ENCODE data around the gene IBSP. TPM values are rescaled to one million over a fixed set of nuclear protein-coding genes. Genes with fewer than 3 reads are reported as not detected.

The IBSP gene
- not detected for total RNA-seq

GRCh38 chr4:87799301-87800113 is at the start of gene IBSP:
IBSP (plus strand) TSS chr4:87799554; CDS start chr4:87802362, 2,808 bp downstream.
- H3K9me3 ChIP-seq = no peaks in the 10 kb centered on the region

GRCh38 chr4:87749883-87750282 is 49.5 kb upstream of the IBSP start:
- DNase-seq = no peak
- ATAC-seq (ENCODE audit: low FRiP score in 2 of 2) = no peak
- TF ChIP-seq CTCF (IDR thresholded peaks at IDR 0.05) (no peak), POLR2A (IDR thresholded peaks at IDR 0.05) (no peak), POLR2AphosphoS5 (IDR thresholded peaks at IDR 0.05) (no peak), EP300 (IDR thresholded peaks at IDR 0.05) (no peak)
- H3K9me3 ChIP-seq = no peaks in the 10 kb centered on the region
- H3K27me3 ChIP-seq = no peaks in the 10 kb centered on the region
- no peaks in the 10 kb centered on the region for H3K36me3 ChIP-seq
- no peak overlapping the region for H3K4me3 ChIP-seq
- H3K4me1 ChIP-seq = no peaks in the 10 kb centered on the region
- WGBS, 2 donors = 65 to 68% methylated on average over 2 of the region's 2 CpGs
- no peak overlapping the region for H3K27ac ChIP-seq

More at GRCh38 chr4:87799301-87800113, at the start of gene IBSP:
- no peak for TF ChIP-seq POLR2A (IDR thresholded peaks at IDR 0.05)
- no peak for TF ChIP-seq CTCF (IDR thresholded peaks at IDR 0.05)
- no peak for TF ChIP-seq EP300 (IDR thresholded peaks at IDR 0.05)
- ATAC-seq (ENCODE audit: low FRiP score in 2 of 2) = no peak
- H3K27ac ChIP-seq = no peak within 1 kb of the TSS
- no peaks in the 10 kb centered on the region for H3K27me3 ChIP-seq
- 38 to 52% methylated on average over 4 of the region's 4 CpGs for WGBS, 2 donors
- H3K4me3 ChIP-seq = no peak within 1 kb of the TSS
- no peaks in the 10 kb centered on the region for H3K4me1 ChIP-seq
- H3K36me3 ChIP-seq = no peaks in the 10 kb centered on the region
- DNase-seq = no peak

- TF ChIP-seq CTCF (IDR thresholded peaks at IDR 0.05) = no peak
- no peak for TF ChIP-seq EP300 (IDR thresholded peaks at IDR 0.05)
- no peak for TF ChIP-seq POLR2A (IDR thresholded peaks at IDR 0.05)
- H3K4me3 ChIP-seq = no peak overlapping the region
- ATAC-seq (ENCODE audit: low FRiP score in 2 of 2) = no peak
- H3K4me1 ChIP-seq = no peaks in the 10 kb centered on the region
- no peaks in the 10 kb centered on the region for H3K27me3 ChIP-seq
- DNase-seq = no peak
- WGBS, 2 donors = 40 to 44% methylated on average over 2 of the region's 2 CpGs
- no peaks in the 10 kb centered on the region for H3K9me3 ChIP-seq
- no peak overlapping the region for H3K27ac ChIP-seq
- H3K36me3 ChIP-seq = no peaks in the 10 kb centered on the region
These were observed 41.1 kb upstream of the IBSP start for GRCh38 chr4:87758270-87758669.

- no peaks in the 10 kb centered on the region for H3K36me3 ChIP-seq
- no peaks in the 10 kb centered on the region for H3K9me3 ChIP-seq
- TF ChIP-seq EP300 (IDR thresholded peaks at IDR 0.05) = no peak
- TF ChIP-seq POLR2A (IDR thresholded peaks at IDR 0.05) = no peak
- TF ChIP-seq CTCF (IDR thresholded peaks at IDR 0.05) = no peak
- no peak for TF ChIP-seq POLR2AphosphoS5 (IDR thresholded peaks at IDR 0.05)
- no peak overlapping the region for H3K27ac ChIP-seq
- ATAC-seq (ENCODE audit: low FRiP score in 2 of 2) = no peak
- no peaks in the 10 kb centered on the region for H3K27me3 ChIP-seq
- no peaks in the 10 kb centered on the region for H3K4me1 ChIP-seq
- 82 to 86% methylated on average over 3 of the region's 3 CpGs for WGBS, 2 donors
- no peak for DNase-seq
- H3K4me3 ChIP-seq = no peak overlapping the region
These were observed 37.0 kb upstream of the IBSP start for GRCh38 chr4:87762311-87762710.

- no peak overlapping the region for H3K4me3 ChIP-seq
- ATAC-seq (ENCODE audit: low FRiP score in 2 of 2) (no peak), DNase-seq (no peak)
- 75 to 78% methylated on average over 2 of the region's 2 CpGs for WGBS, 2 donors
- no peaks in the 10 kb centered on the region for H3K4me1 ChIP-seq
- H3K9me3 ChIP-seq = no peaks in the 10 kb centered on the region
- TF ChIP-seq POLR2AphosphoS5 (IDR thresholded peaks at IDR 0.05) (no peak), EP300 (IDR thresholded peaks at IDR 0.05) (no peak), CTCF (IDR thresholded peaks at IDR 0.05) (no peak), POLR2A (IDR thresholded peaks at IDR 0.05) (no peak)
- H3K36me3 ChIP-seq = no peaks in the 10 kb centered on the region
- no peak overlapping the region for H3K27ac ChIP-seq
- no peaks in the 10 kb centered on the region for H3K27me3 ChIP-seq
These were observed 17.8 kb upstream of the IBSP start for GRCh38 chr4:87781569-87781968.

Data from upper lobe of left lung (tissue), 6 donors.